ENCODE data around the gene TSNAX.

The TSNAX gene

GRCh38 chr1:231522038-231522437 is 6.4 kb upstream of the TSNAX start:
- Histone ChIP-seq H3K4me1 (ENCODE audit: insufficient read depth, low read length) (no peaks in the 10 kb centered on the region), H3K4me3 (ENCODE audit: low read depth in 1 of 2, low read length in 2 of 2) (no peak overlapping the region), H3K9me3 (ENCODE audit: low read length) (no peaks in the 10 kb centered on the region), H3K27me3 (ENCODE audit: control insufficient read depth in 1 of 2, insufficient read depth in 2 of 2, low read length in 2 of 2) (no peaks in the 10 kb centered on the region), H3K27ac (ENCODE audit: low read depth, low read length) (no peak overlapping the region), H3K9ac (ENCODE audit: low read length) (no peak overlapping the region), H3K36me3 (ENCODE audit: insufficient read depth, low read length) (no peaks in the 10 kb centered on the region)

DNA sequence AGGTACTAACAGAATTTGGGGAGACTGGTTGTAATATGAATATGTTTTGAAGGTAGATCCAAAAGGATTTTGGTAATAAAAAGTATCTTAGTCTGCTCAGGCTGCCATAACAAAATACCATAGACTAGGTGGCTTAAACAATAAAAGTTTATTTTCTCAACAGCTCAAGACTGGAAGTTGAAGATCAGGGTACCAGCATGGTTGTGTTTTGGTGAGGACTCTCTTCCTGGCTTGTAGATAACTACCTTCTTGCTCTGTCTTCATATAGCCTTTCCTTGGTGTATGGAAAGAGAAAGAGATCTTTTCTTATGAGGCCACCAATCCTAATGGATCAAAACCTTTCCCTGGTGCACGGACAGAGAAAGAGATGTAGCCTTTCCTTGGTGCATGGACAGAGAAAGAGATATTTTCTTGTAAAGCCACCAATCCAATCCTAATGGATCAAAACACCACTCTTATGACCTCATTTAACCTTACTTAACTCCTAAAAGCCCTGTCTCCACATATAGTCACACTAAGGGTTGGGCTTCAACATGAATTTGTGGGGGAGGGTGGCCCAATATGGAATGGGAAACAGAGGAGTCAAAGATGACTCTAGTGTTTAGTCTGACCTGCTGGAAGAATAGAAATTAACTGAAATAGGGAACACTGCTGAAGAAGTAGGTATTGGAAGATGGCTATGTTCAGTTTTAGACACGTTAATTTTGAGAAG is 5.4 kb upstream of the TSNAX start:
- Histone ChIP-seq H3K4me1 (ENCODE audit: insufficient read depth, low read length) (peaks cover 5% of the 10 kb centered on the region), H3K4me3 (ENCODE audit: low read depth in 1 of 2, low read length in 2 of 2) (no peak overlapping the region), H3K36me3 (ENCODE audit: insufficient read depth, low read length) (no peaks in the 10 kb centered on the region), H3K9ac (ENCODE audit: low read length) (no peak overlapping the region), H3K27ac (ENCODE audit: low read depth, low read length) (no peak overlapping the region), H3K9me3 (ENCODE audit: low read length) (no peaks in the 10 kb centered on the region), H3K27me3 (ENCODE audit: control insufficient read depth in 1 of 2, insufficient read depth in 2 of 2, low read length in 2 of 2) (no peaks in the 10 kb centered on the region)

DNA sequence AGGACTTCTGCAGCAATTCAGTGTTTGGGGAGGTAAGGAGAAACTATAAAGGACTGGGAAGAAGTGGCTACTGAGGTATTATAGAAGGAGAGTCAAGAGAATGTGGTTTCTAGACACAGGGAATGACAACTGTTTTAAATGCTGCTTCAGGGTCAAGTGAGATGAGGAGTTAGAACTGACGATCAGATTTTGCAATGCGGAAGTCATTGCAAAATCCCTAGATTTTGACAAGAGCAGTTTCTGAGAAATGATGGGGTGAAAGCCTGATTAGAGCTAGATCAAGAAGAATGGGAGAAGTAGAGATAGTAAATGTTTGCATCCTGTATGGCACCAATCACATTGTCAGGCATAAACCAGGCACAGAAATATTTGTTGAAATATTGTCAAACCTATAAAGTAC is 4.7 kb upstream of the TSNAX start:
- no peak overlapping the region for H3K27ac ChIP-seq (ENCODE audit: low read depth, low read length)
- H3K4me1 ChIP-seq (ENCODE audit: insufficient read depth, low read length), result peaks cover 5% of the 10 kb centered on the region
- no peaks in the 10 kb centered on the region for H3K36me3 ChIP-seq (ENCODE audit: insufficient read depth, low read length)
- H3K9ac ChIP-seq (ENCODE audit: low read length), result no peak overlapping the region
- no peaks in the 10 kb centered on the region for H3K9me3 ChIP-seq (ENCODE audit: low read length)
- H3K4me3 ChIP-seq (ENCODE audit: low read depth in 1 of 2, low read length in 2 of 2), result no peak overlapping the region
- H3K27me3 ChIP-seq (ENCODE audit: control insufficient read depth in 1 of 2, insufficient read depth in 2 of 2, low read length in 2 of 2), result no peaks in the 10 kb centered on the region

DNA sequence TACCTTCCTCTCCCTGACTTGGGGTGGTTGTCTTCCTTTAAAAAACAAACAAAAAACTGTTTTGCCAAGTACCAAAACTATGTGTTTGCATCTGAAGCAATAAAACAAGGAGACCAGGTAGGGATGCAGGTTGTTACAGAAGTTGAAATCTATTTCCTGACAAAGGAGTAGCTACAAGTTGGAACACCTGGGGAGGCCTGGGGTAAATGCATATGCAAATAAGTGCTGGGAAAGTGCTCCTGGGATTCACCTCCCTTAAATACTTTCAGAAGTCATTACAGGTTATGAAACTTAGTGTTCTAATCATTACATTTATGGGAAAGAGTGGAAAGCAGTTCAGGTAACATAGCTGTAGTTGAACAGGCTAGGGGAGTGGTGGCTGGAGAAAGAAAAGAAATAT is 1.9 kb upstream of the TSNAX start:
- Histone ChIP-seq H3K9ac (ENCODE audit: low read length) (no peak overlapping the region), H3K27ac (ENCODE audit: low read depth, low read length) (no peak overlapping the region), H3K36me3 (ENCODE audit: insufficient read depth, low read length) (no peaks in the 10 kb centered on the region), H3K4me1 (ENCODE audit: insufficient read depth, low read length) (peaks cover 18% of the 10 kb centered on the region), H3K9me3 (ENCODE audit: low read length) (no peaks in the 10 kb centered on the region), H3K27me3 (ENCODE audit: control insufficient read depth in 1 of 2, insufficient read depth in 2 of 2, low read length in 2 of 2) (no peaks in the 10 kb centered on the region), H3K4me3 (ENCODE audit: low read depth in 1 of 2, low read length in 2 of 2) (no peak overlapping the region)

GRCh38 chr1:231527586-231528171 is 790 bp upstream of the TSNAX start:
- no peaks in the 10 kb centered on the region for H3K9me3 ChIP-seq (ENCODE audit: low read length)
- H3K27ac ChIP-seq (ENCODE audit: low read depth, low read length), result peak overlapping the region; percentile 95
- no peaks in the 10 kb centered on the region for H3K27me3 ChIP-seq (ENCODE audit: control insufficient read depth in 1 of 2, insufficient read depth in 2 of 2, low read length in 2 of 2)
- peak overlapping the region; percentile 87 for H3K9ac ChIP-seq (ENCODE audit: low read length)
- H3K4me3 ChIP-seq (ENCODE audit: low read depth in 1 of 2, low read length in 2 of 2), result peak overlapping the region; percentile 84 to 90
- peaks cover 22% of the 10 kb centered on the region for H3K4me1 ChIP-seq (ENCODE audit: insufficient read depth, low read length)
- no peaks in the 10 kb centered on the region for H3K36me3 ChIP-seq (ENCODE audit: insufficient read depth, low read length)

DNA sequence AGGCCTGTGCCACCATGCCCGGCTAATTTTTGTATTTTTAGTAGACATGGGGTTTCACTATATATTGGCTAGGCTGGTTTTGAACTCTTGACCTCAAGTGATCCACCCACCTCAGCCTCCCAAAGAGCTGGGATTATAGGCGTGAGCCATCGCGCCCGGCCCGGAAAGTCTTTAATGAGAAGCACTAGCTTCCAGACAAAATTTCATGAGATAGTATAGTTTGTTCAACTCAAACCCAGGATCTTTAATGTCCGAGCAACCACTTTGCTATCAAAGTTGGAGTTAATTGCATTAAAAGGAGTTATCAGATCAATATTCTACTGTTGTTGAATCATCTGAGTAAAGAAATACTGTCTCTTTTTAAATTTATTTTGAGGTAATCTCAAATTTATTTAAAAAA is 4.8 kb downstream of the TSNAX start:
- peaks cover 21% of the 10 kb centered on the region for H3K4me1 ChIP-seq (ENCODE audit: insufficient read depth, low read length)
- no peaks in the 10 kb centered on the region for H3K27me3 ChIP-seq (ENCODE audit: control insufficient read depth in 1 of 2, insufficient read depth in 2 of 2, low read length in 2 of 2)
- peaks cover 9% of the 10 kb centered on the region for H3K36me3 ChIP-seq (ENCODE audit: insufficient read depth, low read length)
- no peak overlapping the region for H3K9ac ChIP-seq (ENCODE audit: low read length)
- H3K9me3 ChIP-seq (ENCODE audit: low read length), result no peaks in the 10 kb centered on the region
- no peak overlapping the region for H3K4me3 ChIP-seq (ENCODE audit: low read depth in 1 of 2, low read length in 2 of 2)
- no peak overlapping the region for H3K27ac ChIP-seq (ENCODE audit: low read depth, low read length)

GRCh38 chr1:231534703-231535159 is 6.3 kb downstream of the TSNAX start:
- H3K9ac ChIP-seq (ENCODE audit: low read length), result no peak overlapping the region
- H3K36me3 ChIP-seq (ENCODE audit: insufficient read depth, low read length), result peaks cover 16% of the 10 kb centered on the region
- H3K4me3 ChIP-seq (ENCODE audit: low read depth in 1 of 2, low read length in 2 of 2), result no peak overlapping the region
- H3K27ac ChIP-seq (ENCODE audit: low read depth, low read length), result no peak overlapping the region
- H3K4me1 ChIP-seq (ENCODE audit: insufficient read depth, low read length), result peaks cover 14% of the 10 kb centered on the region
- no peaks in the 10 kb centered on the region for H3K9me3 ChIP-seq (ENCODE audit: low read length)
- no peaks in the 10 kb centered on the region for H3K27me3 ChIP-seq (ENCODE audit: control insufficient read depth in 1 of 2, insufficient read depth in 2 of 2, low read length in 2 of 2)

GRCh38 chr1:231536099-231536498 is 7.6 kb downstream of the TSNAX start:
- H3K27me3 ChIP-seq (ENCODE audit: control insufficient read depth in 1 of 2, insufficient read depth in 2 of 2, low read length in 2 of 2), result no peaks in the 10 kb centered on the region
- H3K4me3 ChIP-seq (ENCODE audit: low read depth in 1 of 2, low read length in 2 of 2), result no peak overlapping the region
- no peak overlapping the region for H3K27ac ChIP-seq (ENCODE audit: low read depth, low read length)
- peaks cover 16% of the 10 kb centered on the region for H3K36me3 ChIP-seq (ENCODE audit: insufficient read depth, low read length)
- H3K4me1 ChIP-seq (ENCODE audit: insufficient read depth, low read length), result peaks cover 9% of the 10 kb centered on the region
- H3K9ac ChIP-seq (ENCODE audit: low read length), result no peak overlapping the region
- no peaks in the 10 kb centered on the region for H3K9me3 ChIP-seq (ENCODE audit: low read length)

DNA sequence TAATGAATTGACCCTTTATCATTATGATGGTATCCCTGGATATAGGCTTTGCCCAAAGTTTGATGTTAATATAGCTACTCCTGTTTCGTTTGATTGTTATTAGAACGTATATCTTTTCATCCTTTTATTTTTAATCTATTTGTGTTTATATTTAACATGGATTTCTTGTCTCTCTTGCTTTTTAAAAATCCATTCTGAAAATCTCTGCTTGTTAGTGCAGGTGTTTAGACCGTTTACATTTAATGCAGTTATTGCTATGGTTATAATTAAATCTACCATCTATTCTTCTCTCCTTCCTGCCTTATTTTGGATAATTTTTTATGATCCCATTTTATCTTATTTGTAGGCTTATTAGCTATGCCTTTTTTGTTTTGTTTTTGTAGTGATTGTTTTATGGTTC is 12.4 kb downstream of the TSNAX start:
- Histone ChIP-seq H3K9me3 (ENCODE audit: low read length) (no peaks in the 10 kb centered on the region), H3K4me1 (ENCODE audit: insufficient read depth, low read length) (peaks cover 7% of the 10 kb centered on the region), H3K4me3 (ENCODE audit: low read depth in 1 of 2, low read length in 2 of 2) (no peak overlapping the region), H3K27ac (ENCODE audit: low read depth, low read length) (no peak overlapping the region), H3K36me3 (ENCODE audit: insufficient read depth, low read length) (peaks cover 40% of the 10 kb centered on the region), H3K9ac (ENCODE audit: low read length) (no peak overlapping the region), H3K27me3 (ENCODE audit: control insufficient read depth in 1 of 2, insufficient read depth in 2 of 2, low read length in 2 of 2) (no peaks in the 10 kb centered on the region)

DNA sequence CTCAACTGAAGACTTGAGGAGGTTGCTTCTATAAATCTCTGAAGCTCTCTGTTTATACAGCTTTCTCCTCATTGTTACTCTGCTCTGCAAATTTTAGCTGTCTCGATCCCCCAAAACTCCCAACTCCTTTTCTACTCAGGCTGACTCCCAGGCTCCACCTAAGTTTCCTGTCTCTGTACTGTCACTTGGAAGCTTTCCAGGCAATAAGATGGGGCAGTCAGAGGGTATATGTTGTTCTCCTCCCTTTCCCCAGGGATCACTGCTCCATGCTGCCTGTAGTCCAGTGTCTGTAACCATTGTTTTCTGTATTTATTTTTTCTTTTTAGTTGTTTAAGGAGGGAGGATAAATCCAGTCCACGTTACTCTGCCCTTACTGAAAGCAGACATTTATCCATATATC is 13.4 kb downstream of the TSNAX start:
- Histone ChIP-seq H3K4me3 (ENCODE audit: low read depth in 1 of 2, low read length in 2 of 2) (no peak overlapping the region), H3K9ac (ENCODE audit: low read length) (no peak overlapping the region), H3K9me3 (ENCODE audit: low read length) (no peaks in the 10 kb centered on the region), H3K4me1 (ENCODE audit: insufficient read depth, low read length) (peaks cover 7% of the 10 kb centered on the region), H3K36me3 (ENCODE audit: insufficient read depth, low read length) (peaks cover 40% of the 10 kb centered on the region), H3K27ac (ENCODE audit: low read depth, low read length) (no peak overlapping the region), H3K27me3 (ENCODE audit: control insufficient read depth in 1 of 2, insufficient read depth in 2 of 2, low read length in 2 of 2) (no peaks in the 10 kb centered on the region)

GRCh38 chr1:231544943-231545592 is 16.6 kb downstream of the TSNAX start:
- H3K4me1 ChIP-seq (ENCODE audit: insufficient read depth, low read length), result peaks cover 17% of the 10 kb centered on the region
- no peak overlapping the region for H3K27ac ChIP-seq (ENCODE audit: low read depth, low read length)
- H3K27me3 ChIP-seq (ENCODE audit: control insufficient read depth in 1 of 2, insufficient read depth in 2 of 2, low read length in 2 of 2), result no peaks in the 10 kb centered on the region
- peaks cover 24% of the 10 kb centered on the region for H3K36me3 ChIP-seq (ENCODE audit: insufficient read depth, low read length)
- no peaks in the 10 kb centered on the region for H3K9me3 ChIP-seq (ENCODE audit: low read length)
- H3K4me3 ChIP-seq (ENCODE audit: low read depth in 1 of 2, low read length in 2 of 2), result no peak overlapping the region
- H3K9ac ChIP-seq (ENCODE audit: low read length), result no peak overlapping the region
